TTC549 (cell line): ENCODE results near the gene DUSP2.
"Not testable (repeated sequence)": the region's sequence is repeated elsewhere in the genome, so short reads cannot be mapped to it uniquely, and the experiment has no call there.

ENCODE experiments used
- FAIRE-seq: peaks from 2 replicates; lab custom pipeline; 2012; peaks lifted over from hg19 to GRCh38; lab: Jason Lieb, UNC

Gene DUSP2

GRCh38 chr2:96163415-96163767 is 18.2 kb upstream of the DUSP2 start:
- no peak for FAIRE-seq

GRCh38 chr2:96161898-96162297 is 16.7 kb upstream of the DUSP2 start:
- no peak for FAIRE-seq

GRCh38 chr2:96160366-96160765 is 15.1 kb upstream of the DUSP2 start:
- FAIRE-seq, result not testable (repeated sequence)

GRCh38 chr2:96159084-96159830 is 14.0 kb upstream of the DUSP2 start:
- no peak for FAIRE-seq

- FAIRE-seq, result no peak
Observed at GRCh38 chr2:96158554-96158940, 13.3 kb upstream of the DUSP2 start.

GRCh38 chr2:96157649-96158553 is 12.7 kb upstream of the DUSP2 start:
- no peak for FAIRE-seq

- no peak for FAIRE-seq
Observed at GRCh38 chr2:96156926-96157648, 11.8 kb upstream of the DUSP2 start.

- FAIRE-seq, result no peak
Observed at GRCh38 chr2:96156011-96156820, 11.0 kb upstream of the DUSP2 start.

GRCh38 chr2:96154506-96155380 is 9.5 kb upstream of the DUSP2 start:
- FAIRE-seq, result no peak

GRCh38 chr2:96153991-96154431 is 8.8 kb upstream of the DUSP2 start:
- FAIRE-seq, result no peak

GRCh38 chr2:96153291-96153713 is 8.1 kb upstream of the DUSP2 start:
- FAIRE-seq, result no peak

- FAIRE-seq, result no peak
Observed at GRCh38 chr2:96152304-96153161, 7.3 kb upstream of the DUSP2 start.

- no peak for FAIRE-seq
Observed at GRCh38 chr2:96151595-96152303, 6.5 kb upstream of the DUSP2 start.

GRCh38 chr2:96150791-96151594 is 5.8 kb upstream of the DUSP2 start:
- FAIRE-seq, result no peak

- FAIRE-seq, result no peak
Observed at GRCh38 chr2:96150007-96150640, 4.9 kb upstream of the DUSP2 start.

GRCh38 chr2:96148410-96149217 is 3.4 kb upstream of the DUSP2 start:
- no peak for FAIRE-seq

- FAIRE-seq, result no peak
Observed at GRCh38 chr2:96147593-96148201, 2.5 kb upstream of the DUSP2 start.
